Stimulated activated CD4-positive, alpha-beta T cell treated with anti-CD3 and anti-CD28 coated beads, Interleukin-15, amount 100 ng/mL, for 1 hour (primary cell): ENCODE results near the gene ITPR2.

Source experiments
- DNase-seq, 2 donors: peaks; one replicate each; pipeline ENCODE4 v3.0.0-alpha.2; 2020; ENCODE audit warnings: low read depth in 1 of 2, low spot score in 1 of 2

ITPR2 gene

GRCh38 chr12:26373606-26374495, 459.1 kb downstream of the ITPR2 start:
- no peak for DNase-seq

GRCh38 chr12:26372866-26373265, 460.1 kb downstream of the ITPR2 start:
- no peak for DNase-seq

DNA sequence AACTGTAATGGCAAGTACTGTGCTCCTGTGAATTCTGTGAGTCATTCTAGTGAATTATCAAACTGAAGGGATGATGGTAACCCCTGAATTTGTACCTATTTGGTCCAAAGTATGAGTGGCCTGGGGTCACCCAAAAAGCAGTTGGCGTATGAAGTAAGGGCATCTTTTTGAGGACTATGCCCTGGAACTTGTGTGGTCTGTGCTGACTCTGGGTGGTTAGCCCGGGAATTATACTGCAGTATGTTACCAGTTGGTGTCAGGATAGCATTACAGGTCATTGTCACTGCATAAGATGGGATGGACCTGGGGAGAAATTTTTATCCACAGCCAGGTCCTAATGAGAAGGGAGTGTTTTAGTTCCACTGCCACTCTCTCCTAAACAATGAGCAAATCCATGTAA, 462.9 kb downstream of the ITPR2 start:
- DNase-seq, result no peak

DNA sequence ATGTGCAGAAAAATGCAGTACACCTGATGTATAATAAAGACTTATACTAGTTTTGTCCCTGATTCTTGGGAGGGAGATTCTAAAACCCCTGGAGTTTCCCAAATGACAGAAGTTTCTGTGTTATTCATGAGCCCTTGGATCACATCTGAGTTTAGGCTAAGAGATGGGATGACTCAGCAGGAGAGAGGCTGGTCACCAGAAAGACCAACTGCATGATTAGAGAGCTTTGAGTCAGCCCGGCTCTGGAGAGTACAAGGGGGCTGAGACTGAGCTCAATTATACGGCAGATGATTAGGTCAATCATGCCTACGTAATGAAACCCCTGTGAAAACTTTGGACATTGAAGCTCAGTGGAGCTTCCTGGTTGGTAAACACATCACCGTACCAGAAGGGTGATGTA, 463.4 kb downstream of the ITPR2 start:
- DNase-seq, result no peak

- DNase-seq, result no peak
These were observed 464.8 kb downstream of the ITPR2 start for GRCh38 chr12:26367991-26368730.

GRCh38 chr12:26361964-26362363, 471.0 kb downstream of the ITPR2 start:
- no peak for DNase-seq

DNA sequence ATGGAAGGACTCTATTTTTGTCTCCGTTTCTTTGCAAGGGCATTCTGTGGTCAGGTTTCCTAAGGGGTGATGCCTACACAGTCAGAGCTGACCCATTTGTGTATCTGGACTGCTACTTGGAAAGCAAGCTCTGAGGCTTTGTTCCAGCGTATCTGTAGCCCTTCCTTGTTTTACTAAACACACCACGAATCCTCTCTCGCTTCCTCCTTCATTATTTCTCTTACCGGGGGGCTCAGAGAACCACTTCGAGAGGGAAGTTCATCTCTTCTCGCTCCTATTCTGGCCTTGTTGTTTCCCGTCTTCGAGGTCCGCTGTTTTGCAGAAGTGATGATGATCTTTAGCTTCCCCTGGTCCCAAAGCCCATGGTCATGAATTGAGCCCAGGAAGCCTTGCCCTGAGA, 472.9 kb downstream of the ITPR2 start:
- no peak for DNase-seq

DNA sequence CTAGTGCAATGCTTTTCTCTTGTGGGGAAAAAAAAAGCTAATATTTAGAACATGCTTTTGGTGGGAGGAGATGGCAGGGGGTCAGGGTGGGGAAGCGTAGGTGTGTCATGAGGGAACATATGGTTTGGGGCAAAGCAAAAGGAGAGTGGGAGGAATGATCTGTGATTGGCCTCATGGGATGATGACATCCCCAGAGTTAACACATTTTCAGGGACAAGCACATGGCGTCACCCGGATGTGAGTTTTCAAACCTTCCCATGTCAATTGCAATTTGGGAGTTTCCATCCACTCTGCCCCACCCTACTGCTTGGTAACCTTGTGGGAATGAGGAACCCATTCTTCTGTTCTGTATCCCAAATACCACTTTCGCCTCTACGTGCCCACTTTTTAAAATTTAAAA, 473.4 kb downstream of the ITPR2 start:
- no peak for DNase-seq

- DNase-seq, result no peak
These were observed 474.3 kb downstream of the ITPR2 start for GRCh38 chr12:26358651-26359050.

GRCh38 chr12:26347300-26347699, 485.7 kb downstream of the ITPR2 start:
- no peak for DNase-seq

GRCh38 chr12:26346736-26347135, 486.3 kb downstream of the ITPR2 start:
- DNase-seq, result no peak

GRCh38 chr12:26345471-26346003, 487.5 kb downstream of the ITPR2 start:
- no peak for DNase-seq

DNA sequence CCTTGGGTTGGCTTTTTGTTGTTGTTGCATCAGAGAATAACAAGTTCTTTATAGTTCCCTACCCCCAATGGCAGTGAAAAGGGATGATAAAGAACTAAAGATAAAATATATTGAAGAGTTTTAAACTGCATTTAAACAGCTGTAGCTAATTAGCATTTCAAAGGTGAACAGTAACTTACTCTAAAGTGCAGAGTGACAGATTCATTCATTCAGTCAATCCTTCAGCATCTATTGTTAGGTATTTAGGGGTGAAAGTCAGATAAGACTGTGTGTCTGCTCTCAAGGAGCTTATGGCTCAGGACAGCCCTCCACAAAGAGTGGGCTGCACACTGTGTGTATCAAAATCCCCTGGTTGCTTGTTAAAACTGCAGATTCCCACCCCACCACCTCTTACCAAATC, 491.5 kb downstream of the ITPR2 start:
- DNase-seq, result no peak

DNA sequence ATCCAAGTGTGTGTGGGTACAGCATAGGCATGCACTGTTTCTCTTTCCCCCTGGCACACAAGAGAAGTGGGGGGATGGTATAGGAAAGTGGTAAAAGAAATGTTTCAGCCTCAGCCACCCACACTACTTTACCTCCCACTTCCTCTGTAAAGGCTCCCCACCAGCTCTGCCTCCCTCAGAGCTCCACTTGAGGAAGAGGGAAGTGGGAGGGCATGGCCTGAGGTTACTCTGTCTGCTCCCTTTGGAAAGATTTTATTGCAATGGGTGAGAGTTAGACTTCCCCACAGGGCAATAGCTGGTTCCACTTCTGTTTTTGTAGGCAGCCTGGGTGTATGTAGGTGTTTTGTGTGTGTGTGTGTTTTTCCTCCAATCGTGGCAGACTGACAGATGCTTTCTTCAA, 492.3 kb downstream of the ITPR2 start:
- DNase-seq, result no peak

GRCh38 chr12:26339976-26340375, 493.0 kb downstream of the ITPR2 start:
- no peak for DNase-seq

DNA sequence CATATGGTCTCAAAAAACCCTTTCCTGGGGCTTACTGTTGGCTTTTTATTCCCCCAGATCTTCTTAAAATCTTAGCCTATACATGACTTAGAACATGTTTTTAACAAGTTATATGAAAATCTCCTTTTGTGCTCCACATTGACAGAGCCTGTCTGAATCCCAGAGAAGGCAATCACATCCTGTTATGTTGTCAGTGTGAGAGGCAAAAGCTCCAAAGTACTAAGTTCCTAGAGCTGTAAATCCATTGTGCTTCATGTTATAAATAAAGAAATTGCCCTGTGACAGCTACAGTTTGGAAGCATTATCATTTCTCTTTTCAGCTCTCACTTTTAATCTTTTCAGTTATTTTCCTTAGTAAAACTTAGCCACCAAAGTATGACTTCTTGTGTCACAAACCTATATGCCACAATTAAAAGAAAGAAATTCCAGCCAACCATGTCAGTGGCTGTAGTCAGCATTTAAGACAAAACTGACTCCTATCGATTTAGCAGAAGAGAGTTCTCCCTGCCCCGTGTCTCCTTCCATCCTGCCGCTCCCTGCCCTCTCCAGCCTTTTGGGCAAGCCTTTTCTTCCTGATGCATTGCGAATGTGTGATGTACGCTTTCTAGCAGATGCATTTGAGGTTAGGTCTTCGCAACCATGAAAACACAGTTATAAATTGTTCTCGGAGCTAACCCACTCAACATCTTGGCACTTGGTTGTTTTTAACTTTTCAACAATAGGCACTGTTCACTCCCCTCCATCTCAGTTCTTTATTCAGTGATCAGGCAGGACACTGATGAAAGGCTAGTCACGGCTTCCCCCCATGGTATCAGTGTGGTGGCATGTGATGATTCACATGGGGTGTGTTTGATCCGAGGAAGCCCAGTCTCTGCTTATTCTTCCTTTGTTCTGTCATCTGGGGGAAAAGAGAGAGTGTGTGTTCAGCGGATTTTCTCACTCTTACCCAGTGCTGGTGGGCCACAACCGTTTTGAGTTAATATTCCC, 494.1 kb downstream of the ITPR2 start:
- no peak for DNase-seq

GRCh38 chr12:26335651-26336050, 497.3 kb downstream of the ITPR2 start:
- no peak for DNase-seq

GRCh38 chr12:26334621-26335124, 498.3 kb downstream of the ITPR2 start:
- no peak for DNase-seq

- no peak for DNase-seq
These were observed 501.0 kb downstream of the ITPR2 start for GRCh38 chr12:26331960-26332359.

DNA sequence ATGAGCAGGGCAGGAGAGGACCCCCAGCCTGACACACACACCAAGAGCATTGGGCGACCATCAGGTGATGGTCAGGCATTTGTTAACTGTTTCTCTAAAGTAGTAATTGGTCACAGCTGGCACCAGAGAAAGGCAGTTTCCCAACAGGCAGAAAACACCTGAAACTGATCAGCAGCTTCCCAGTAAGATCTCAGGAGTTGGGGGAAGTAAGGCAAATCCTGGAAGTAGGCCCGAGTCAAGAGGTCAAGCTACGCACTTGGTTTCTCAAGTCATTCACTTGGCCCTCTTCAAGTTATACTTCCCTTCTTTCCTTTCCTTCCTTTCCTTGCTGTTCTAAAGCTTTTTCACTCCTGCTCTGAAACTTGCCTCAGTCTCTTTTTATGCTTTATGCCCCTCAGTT, 501.9 kb downstream of the ITPR2 start:
- DNase-seq, result no peak
